VCaP (cell line): ENCODE results near the gene LRRFIP1.

Experiments used
- H3K27ac ChIP-seq: fragments of 450-650 bp; 2 replicates; pipeline ENCODE4 v1.5.1; 2017
- TF ChIP-seq, protein P1 (sequence below): fragments of 450-650 bp; conservative IDR thresholded peaks from 2 replicates; pipeline ENCODE4 v1.5.1; 2017; ENCODE audit warnings: mild to moderate bottlenecking, moderate library complexity

The LRRFIP1 gene

DNA sequence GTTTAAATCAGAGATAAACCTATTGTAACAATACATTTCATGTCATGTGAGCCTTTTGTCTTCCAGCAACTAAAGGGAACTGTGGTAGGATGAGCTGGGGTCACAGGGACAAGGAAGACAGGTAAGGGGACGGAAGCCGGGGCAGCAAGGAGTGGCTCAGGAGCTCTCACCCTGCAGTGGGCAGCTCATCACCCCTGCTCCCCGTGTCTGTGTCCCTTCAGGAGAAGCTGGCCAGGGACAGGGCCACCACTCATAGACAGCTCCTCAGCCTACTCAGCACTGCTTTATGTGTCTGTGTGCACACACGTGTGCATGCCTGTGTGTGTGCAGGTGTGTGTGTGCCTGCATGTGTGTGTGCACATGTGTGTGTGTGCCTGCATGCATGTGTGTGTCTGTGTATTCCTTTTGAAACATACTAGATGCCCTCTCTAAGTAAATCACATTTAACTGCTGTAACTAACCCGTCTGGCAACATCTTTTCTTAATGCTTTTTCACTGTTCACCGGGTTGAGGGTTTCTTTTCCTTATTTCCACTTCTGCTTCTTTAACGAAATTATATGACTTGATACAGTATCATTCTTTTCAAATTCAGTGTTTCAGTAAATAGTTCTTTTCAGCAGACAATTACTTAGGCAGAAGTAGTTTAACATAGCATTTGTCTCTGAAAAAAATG, 44.2 kb downstream of the LRRFIP1 start:
- H3K27ac ChIP-seq, result peak overlapping the region; percentile 7; the same call in 1 of the 2 replicates
- TF ChIP-seq, protein P1, sequence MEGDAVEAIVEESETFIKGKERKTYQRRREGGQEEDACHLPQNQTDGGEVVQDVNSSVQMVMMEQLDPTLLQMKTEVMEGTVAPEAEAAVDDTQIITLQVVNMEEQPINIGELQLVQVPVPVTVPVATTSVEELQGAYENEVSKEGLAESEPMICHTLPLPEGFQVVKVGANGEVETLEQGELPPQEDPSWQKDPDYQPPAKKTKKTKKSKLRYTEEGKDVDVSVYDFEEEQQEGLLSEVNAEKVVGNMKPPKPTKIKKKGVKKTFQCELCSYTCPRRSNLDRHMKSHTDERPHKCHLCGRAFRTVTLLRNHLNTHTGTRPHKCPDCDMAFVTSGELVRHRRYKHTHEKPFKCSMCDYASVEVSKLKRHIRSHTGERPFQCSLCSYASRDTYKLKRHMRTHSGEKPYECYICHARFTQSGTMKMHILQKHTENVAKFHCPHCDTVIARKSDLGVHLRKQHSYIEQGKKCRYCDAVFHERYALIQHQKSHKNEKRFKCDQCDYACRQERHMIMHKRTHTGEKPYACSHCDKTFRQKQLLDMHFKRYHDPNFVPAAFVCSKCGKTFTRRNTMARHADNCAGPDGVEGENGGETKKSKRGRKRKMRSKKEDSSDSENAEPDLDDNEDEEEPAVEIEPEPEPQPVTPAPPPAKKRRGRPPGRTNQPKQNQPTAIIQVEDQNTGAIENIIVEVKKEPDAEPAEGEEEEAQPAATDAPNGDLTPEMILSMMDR, result no peak

DNA sequence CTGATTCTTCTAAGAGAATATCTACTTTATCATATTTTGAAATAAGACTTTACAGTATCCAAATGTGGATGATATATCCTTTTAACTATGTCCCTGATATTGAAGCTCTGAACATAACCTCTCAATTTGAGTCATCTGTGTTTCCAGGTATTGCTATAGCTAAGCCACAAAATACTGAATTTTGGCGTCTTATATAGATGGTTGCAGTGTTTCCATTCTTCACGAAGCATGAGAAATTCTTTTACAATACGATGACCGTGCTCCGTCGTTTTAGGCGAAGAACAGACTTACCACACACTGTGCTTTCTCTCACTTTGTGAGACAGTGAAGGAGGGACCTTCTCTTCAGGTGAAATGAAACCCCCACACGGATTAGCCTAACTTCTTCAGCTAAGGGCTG, 45.3 kb downstream of the LRRFIP1 start:
- TF ChIP-seq, protein P1, result no peak
- H3K27ac ChIP-seq, result peak overlapping the region; percentile 94

DNA sequence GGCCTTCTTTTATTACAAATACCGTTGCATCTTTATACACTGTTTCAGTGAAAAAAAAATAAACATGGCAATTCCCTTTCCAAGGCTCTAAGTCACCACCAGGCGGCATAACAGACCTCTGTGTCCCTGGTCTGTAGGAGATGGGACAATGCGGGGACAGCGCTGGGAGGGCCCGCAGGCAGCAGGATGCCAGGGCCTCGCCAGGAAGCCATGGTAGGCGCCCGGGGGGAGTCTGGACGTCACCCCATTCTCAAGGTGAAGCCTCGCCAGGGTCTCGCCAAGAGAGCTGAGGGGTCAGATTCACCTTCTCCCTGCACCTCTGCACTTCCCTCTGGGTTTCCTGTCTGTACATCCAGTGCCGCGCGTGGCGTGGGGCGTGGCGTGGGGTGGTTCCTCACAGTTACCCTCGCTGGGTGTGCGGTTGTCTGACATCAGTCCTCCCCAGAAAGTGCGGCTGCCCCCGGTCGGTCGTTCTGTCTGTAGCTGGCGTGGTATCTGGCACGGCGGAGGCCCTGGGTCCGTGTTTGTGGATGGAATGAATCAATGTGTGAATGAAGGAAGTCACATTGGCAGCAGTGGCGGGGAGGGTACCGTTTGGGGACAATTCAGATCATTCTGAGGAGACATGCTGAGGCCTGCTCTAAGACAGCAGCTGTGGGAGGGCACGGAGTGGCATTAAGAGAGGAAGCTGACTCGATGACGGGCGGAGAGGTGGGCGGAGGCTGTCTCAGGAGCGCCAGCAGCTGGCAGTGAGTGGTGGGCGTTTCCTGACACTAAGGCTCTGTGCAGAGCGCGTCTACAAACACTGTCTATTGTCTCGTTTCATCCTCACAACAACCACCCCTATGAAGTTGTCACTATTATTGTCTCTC, 46.0 kb downstream of the LRRFIP1 start:
- TF ChIP-seq, protein P1, result peak; percentile 88
- peak overlapping the region; percentile 94 for H3K27ac ChIP-seq

DNA sequence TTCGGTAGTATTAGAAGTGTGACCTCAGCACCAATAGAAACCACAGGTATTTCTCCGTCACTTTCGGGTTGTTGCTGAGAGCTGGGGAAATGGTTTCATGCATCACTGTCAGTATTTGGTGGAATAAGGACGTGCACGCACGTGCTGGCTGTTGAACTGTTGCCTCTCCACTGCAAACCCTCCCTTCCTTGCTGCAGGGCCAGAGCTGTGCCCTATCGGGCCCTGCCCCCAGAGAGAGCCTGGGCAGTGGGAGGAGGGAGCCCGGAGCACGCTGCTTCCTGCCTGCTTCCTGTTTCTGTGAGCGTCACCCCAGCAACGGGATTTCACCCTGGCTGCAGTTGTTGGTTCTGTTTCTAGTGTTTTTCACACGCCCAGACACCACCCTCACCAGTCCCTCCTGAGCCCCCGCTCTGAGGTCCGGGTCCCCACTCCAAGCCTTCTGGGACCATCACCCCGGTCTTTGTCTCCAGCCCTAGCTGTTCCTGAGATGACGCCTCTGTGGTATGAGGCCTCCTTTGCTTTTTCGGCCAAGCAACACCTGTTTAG, 47.4 kb downstream of the LRRFIP1 start:
- TF ChIP-seq, protein P1, result no peak
- peak overlapping the region; percentile 94 for H3K27ac ChIP-seq

DNA sequence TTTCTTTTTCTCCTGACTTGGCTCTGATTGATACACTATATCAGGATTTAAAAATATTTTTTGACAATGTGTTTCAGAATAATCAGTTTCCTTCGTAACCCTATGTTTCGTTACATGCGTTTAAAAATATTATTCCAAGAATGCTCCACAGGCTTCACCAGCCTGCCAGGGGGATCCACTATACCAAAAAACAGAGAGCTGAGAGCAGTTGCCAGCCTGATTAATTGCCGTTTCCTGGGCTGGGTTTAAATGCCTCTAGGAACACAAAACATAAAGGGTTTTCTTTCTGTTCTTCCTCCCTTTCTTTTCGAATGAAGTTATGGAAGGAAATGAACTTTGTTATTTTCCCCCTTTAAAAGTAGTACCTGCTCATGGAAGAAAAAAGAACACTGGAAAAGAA, 47.9 kb downstream of the LRRFIP1 start:
- peak overlapping the region; percentile 94 for H3K27ac ChIP-seq
- TF ChIP-seq, protein P1, result no peak

DNA sequence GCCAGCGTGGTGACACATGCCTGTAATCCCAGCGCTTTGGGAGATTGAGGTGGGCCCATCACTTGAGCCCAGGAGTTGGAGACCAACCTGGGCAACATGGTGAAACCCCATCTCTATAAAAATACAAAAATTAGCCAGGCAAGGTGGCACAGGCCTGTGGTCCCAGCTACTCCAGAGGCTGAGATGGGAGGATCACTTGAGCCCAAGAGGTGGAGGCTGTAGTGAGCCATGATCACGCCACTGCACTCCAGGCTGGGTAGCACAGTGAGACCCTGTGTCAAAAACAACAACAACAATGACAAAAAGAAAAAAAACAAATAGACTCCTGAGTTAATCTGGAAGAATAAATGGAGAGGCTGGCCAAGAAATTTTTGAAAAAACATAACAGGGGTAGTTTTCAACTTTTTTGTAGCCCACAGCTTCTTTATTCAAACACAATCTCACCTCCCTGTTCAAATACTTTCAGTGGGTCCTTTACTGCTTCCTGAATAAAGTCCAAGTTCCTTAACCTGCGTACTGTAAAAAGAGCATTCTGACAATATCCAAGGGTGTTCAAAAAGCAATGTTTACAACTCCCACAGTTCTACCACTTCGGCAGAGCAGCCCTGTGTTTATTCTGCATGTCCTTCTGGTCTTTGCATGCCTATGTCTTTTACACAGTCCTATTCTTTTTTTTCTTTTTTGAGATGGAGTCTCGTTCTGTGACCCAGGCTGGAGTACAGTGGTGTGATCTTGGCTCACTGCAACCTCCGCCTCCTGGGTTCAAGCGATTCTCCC, 53.5 kb downstream of the LRRFIP1 start:
- TF ChIP-seq, protein P1, result no peak
- peak overlapping the region; percentile 22 for H3K27ac ChIP-seq
